HG03108 (cell line): ENCODE data around the gene KRTAP10-5.
"Not testable (repeated sequence)": the region's sequence is repeated elsewhere in the genome, so short reads cannot be mapped to it uniquely, and the experiment has no call there.

Experiments
- ATAC-seq: cut with Tn5 transposase; IDR thresholded peaks from one replicate; pipeline ENCODE4 v1.9.1; 2021; ENCODE audit warnings: moderate library complexity; ENCODE audit not compliant: unreplicated experiment

The KRTAP10-5 gene

GRCh38 chr21:44580231-44580821, at the start of gene KRTAP10-5:
Gene KRTAP10-5, minus strand, starts transcription at chr21:44580604. Its CDS starts 26 bp downstream, at chr21:44580578.
- not testable (repeated sequence) for ATAC-seq

- no peak for ATAC-seq
Observed at GRCh38 chr21:44628707-44629391, 48.4 kb upstream of the KRTAP10-5 start.

GRCh38 chr21:44627831-44628233, 47.4 kb upstream of the KRTAP10-5 start:
- ATAC-seq: not testable (repeated sequence)

GRCh38 chr21:44627181-44627822, 46.9 kb upstream of the KRTAP10-5 start:
- ATAC-seq: not testable (repeated sequence)

GRCh38 chr21:44626673-44627143, 46.3 kb upstream of the KRTAP10-5 start, which contains the start of gene KRTAP10-9:
Gene KRTAP10-9, plus strand, starts transcription at chr21:44627093. Its CDS starts 79 bp downstream, at chr21:44627172.
- ATAC-seq: no peak

GRCh38 chr21:44626262-44626661, 45.9 kb upstream of the KRTAP10-5 start:
- no peak for ATAC-seq

- ATAC-seq: no peak
Observed at GRCh38 chr21:44625756-44626155, 45.4 kb upstream of the KRTAP10-5 start.

- ATAC-seq: no peak
Observed at GRCh38 chr21:44623575-44623974, 43.2 kb upstream of the KRTAP10-5 start.

GRCh38 chr21:44619886-44620285, 39.5 kb upstream of the KRTAP10-5 start:
- ATAC-seq: no peak

GRCh38 chr21:44618909-44619308, 38.5 kb upstream of the KRTAP10-5 start:
- no peak for ATAC-seq

GRCh38 chr21:44618504-44618903, 38.1 kb upstream of the KRTAP10-5 start:
- ATAC-seq: no peak

- no peak for ATAC-seq
Observed at GRCh38 chr21:44617071-44617501, 36.7 kb upstream of the KRTAP10-5 start.

- ATAC-seq: no peak
Observed at GRCh38 chr21:44616591-44616926, 36.2 kb upstream of the KRTAP10-5 start.

GRCh38 chr21:44615911-44616590, 35.6 kb upstream of the KRTAP10-5 start:
- ATAC-seq: no peak

- ATAC-seq: no peak
Observed at GRCh38 chr21:44615466-44615865, 35.1 kb upstream of the KRTAP10-5 start.

- ATAC-seq: no peak
Observed at GRCh38 chr21:44614961-44615391, 34.6 kb upstream of the KRTAP10-5 start.

GRCh38 chr21:44614161-44614631, 33.8 kb upstream of the KRTAP10-5 start:
- ATAC-seq: no peak

- ATAC-seq: no peak
Observed at GRCh38 chr21:44613386-44614155, 33.2 kb upstream of the KRTAP10-5 start.

GRCh38 chr21:44612669-44613229, 32.3 kb upstream of the KRTAP10-5 start:
- ATAC-seq: no peak

GRCh38 chr21:44612029-44612486, 31.7 kb upstream of the KRTAP10-5 start, which contains the start of gene KRTAP10-8:
Gene KRTAP10-8, plus strand, starts transcription at chr21:44612079. Its CDS starts 22 bp downstream, at chr21:44612101.
- ATAC-seq: no peak
